Trophoblast cell (in vitro differentiated cells and primary cell): ENCODE results near the gene CXorf58.

Experiments
- DNase-seq, 2 donors: peaks; one replicate each; pipeline ENCODE4 v3.0.0-alpha.2; 2016
- H2AFZ ChIP-seq: 2 replicates; pipeline ENCODE4 v1.6.1; 2013; ENCODE audit warnings: low read length, moderate library complexity, mild to moderate bottlenecking; ENCODE audit not compliant: insufficient read depth, poor library complexity
- H2AK5ac ChIP-seq: 2 replicates; pipeline ENCODE4 v1.6.1; 2013; ENCODE audit warnings: mild to moderate bottlenecking, low read length
- H2BK120ac ChIP-seq: 2 replicates; pipeline ENCODE4 v1.6.1; 2013; ENCODE audit warnings: low read length, mild to moderate bottlenecking, moderate library complexity; ENCODE audit not compliant: insufficient read depth, poor library complexity
- H2BK12ac ChIP-seq: 2 replicates; pipeline ENCODE4 v1.6.1; 2013; ENCODE audit warnings: mild to moderate bottlenecking, low read length, moderate library complexity
- H2BK5ac ChIP-seq: 2 replicates; pipeline ENCODE4 v1.6.1; 2013; ENCODE audit warnings: low read length, low read depth, moderate library complexity, mild to moderate bottlenecking; ENCODE audit not compliant: poor library complexity
- H3K14ac ChIP-seq: 2 replicates; pipeline ENCODE4 v1.6.1; 2013; ENCODE audit warnings: mild to moderate bottlenecking, low read length
- H3K18ac ChIP-seq: 2 replicates; pipeline ENCODE4 v1.6.1; 2013; ENCODE audit warnings: mild to moderate bottlenecking, low read length
- H3K23ac ChIP-seq: 2 replicates; pipeline ENCODE4 v1.6.1; 2013; ENCODE audit warnings: low read length
- H3K27ac ChIP-seq: 2 replicates; pipeline ENCODE4 v1.5.1; 2013; ENCODE audit warnings: low read depth, mild to moderate bottlenecking, inconsistent platforms, low read length, moderate library complexity
- H3K27me3 ChIP-seq: 2 replicates; pipeline ENCODE4 v1.6.1; 2013; ENCODE audit warnings: inconsistent platforms, mild to moderate bottlenecking, low read length, moderate library complexity; ENCODE audit not compliant: insufficient read depth
- H3K36me3 ChIP-seq, 2 experiments: 1 replicate in 1 of 2; 2 replicates in 1 of 2; pipeline ENCODE4 v1.6.1; 2013; ENCODE audit warnings: low read length in 2 of 2, mild to moderate bottlenecking in 2 of 2, moderate library complexity in 1 of 2; ENCODE audit not compliant: insufficient read depth in 2 of 2, control insufficient read depth in 1 of 2
- H3K4ac ChIP-seq: 2 replicates; pipeline ENCODE4 v1.6.1; 2013; ENCODE audit warnings: low read depth, mild to moderate bottlenecking, low read length, moderate library complexity
- H3K4me1 ChIP-seq, 2 experiments: 1 replicate in 1 of 2; 2 replicates in 1 of 2; pipeline ENCODE4 v1.6.1; 2013; ENCODE audit warnings: low read length in 2 of 2, mild to moderate bottlenecking in 2 of 2, moderate library complexity in 1 of 2; ENCODE audit not compliant: insufficient read depth in 2 of 2, control insufficient read depth in 1 of 2
- H3K4me2 ChIP-seq: 2 replicates; pipeline ENCODE4 v1.6.1; 2013; ENCODE audit warnings: inconsistent platforms, mild to moderate bottlenecking, low read length, moderate library complexity
- H3K4me3 ChIP-seq: 2 replicates; pipeline ENCODE4 v1.5.1; 2013; ENCODE audit warnings: mild to moderate bottlenecking, low read depth, low read length, inconsistent platforms
- H3K79me1 ChIP-seq: one replicate; pipeline ENCODE4 v1.6.1; 2013; ENCODE audit warnings: low read length
- H3K79me2 ChIP-seq: 2 replicates; pipeline ENCODE4 v1.6.1; 2013; ENCODE audit warnings: low read length, mild to moderate bottlenecking; ENCODE audit not compliant: control insufficient read depth, insufficient read depth, poor library complexity
- H3K9ac ChIP-seq: 2 replicates; pipeline ENCODE4 v1.6.1; 2013; ENCODE audit warnings: mild to moderate bottlenecking, low read length
- H3K9me3 ChIP-seq: 2 replicates; pipeline ENCODE4 v1.6.1; 2013; ENCODE audit warnings: low read depth, mild to moderate bottlenecking, control low read depth, inconsistent platforms, low read length; ENCODE audit not compliant: insufficient read depth
- H4K12ac ChIP-seq: 2 replicates; pipeline ENCODE4 v1.6.1; 2013; ENCODE audit warnings: low read depth, mild to moderate bottlenecking, low read length, moderate library complexity
- H4K8ac ChIP-seq: 2 replicates; pipeline ENCODE4 v1.6.1; 2013; ENCODE audit warnings: low read depth, mild to moderate bottlenecking, low read length, moderate library complexity
- H4K91ac ChIP-seq: one replicate; pipeline ENCODE4 v1.6.1; 2013; ENCODE audit warnings: low read depth, mild to moderate bottlenecking, low read length, moderate library complexity
- WGBS: extraction: QIAGEN DNeasy Blood & Tissue Kit; methylation state at CpG from one replicate; pipeline ENCODE4 v1.1.7; 2013; ENCODE audit warnings: missing lambda C conversion rate; ENCODE audit not compliant: insufficient read length, insufficient coverage; ENCODE audit errors: extremely low coverage; 5-methylcytosine and 5-hydroxymethylcytosine counted together

CXorf58 gene

GRCh38 chrX:23919706-23920320, 12.0 kb downstream of the CXorf58 start:
- Histone ChIP-seq H3K27ac (no peak overlapping the region), H2BK5ac (no peak overlapping the region), H4K8ac (no peak overlapping the region), H2BK120ac (no peak overlapping the region), H3K23ac (no peak overlapping the region), H3K4me2 (no peak overlapping the region), H3K9ac (no peak overlapping the region), H3K36me3 (no peaks in the 10 kb centered on the region), H3K4me3 (no peak overlapping the region), H3K4ac (no peak overlapping the region), H3K4me1 (no peaks in the 10 kb centered on the region), H3K79me2 (no peaks in the 10 kb centered on the region), H3K79me1 (no peaks in the 10 kb centered on the region), H4K12ac (no peak overlapping the region), H3K14ac (no peak overlapping the region), H2AFZ (no peak overlapping the region), H3K18ac (no peak overlapping the region), H2BK12ac (no peak overlapping the region), H2AK5ac (no peak overlapping the region), H3K27me3 (no peaks in the 10 kb centered on the region), H4K91ac (no peak overlapping the region), H3K9me3 (no peaks in the 10 kb centered on the region)
- no CpG with 5 or more reads among the region's 9 CpGs for WGBS
- no peak for DNase-seq

- no peaks in the 10 kb centered on the region for H3K27me3 ChIP-seq
- DNase-seq = no peak
- WGBS = no CpG with 5 or more reads among the region's 4 CpGs
These were observed 18.2 kb downstream of the CXorf58 start for GRCh38 chrX:23926015-23926414.

GRCh38 chrX:23930894-23931604, 23.2 kb downstream of the CXorf58 start:
- no peaks in the 10 kb centered on the region for H3K4me1 ChIP-seq
- H4K12ac ChIP-seq = no peak overlapping the region
- no peak overlapping the region for H3K14ac ChIP-seq
- WGBS = no CpG with 5 or more reads among the region's 2 CpGs
- H3K4me3 ChIP-seq = no peak overlapping the region
- no peak overlapping the region for H2AK5ac ChIP-seq
- no peak overlapping the region for H3K9ac ChIP-seq
- no peak overlapping the region for H2BK120ac ChIP-seq
- H3K4ac ChIP-seq = no peak overlapping the region
- no peaks in the 10 kb centered on the region for H3K36me3 ChIP-seq
- no peaks in the 10 kb centered on the region for H3K9me3 ChIP-seq
- H3K79me1 ChIP-seq = no peaks in the 10 kb centered on the region
- no peaks in the 10 kb centered on the region for H3K27me3 ChIP-seq
- H3K4me2 ChIP-seq = no peak overlapping the region
- H3K23ac ChIP-seq = no peak overlapping the region
- H3K79me2 ChIP-seq = no peaks in the 10 kb centered on the region
- H3K27ac ChIP-seq = no peak overlapping the region
- no peak overlapping the region for H2BK12ac ChIP-seq
- H4K8ac ChIP-seq = no peak overlapping the region
- no peak overlapping the region for H2AFZ ChIP-seq
- no peak overlapping the region for H3K18ac ChIP-seq
- no peak overlapping the region for H4K91ac ChIP-seq
- no peak overlapping the region for H2BK5ac ChIP-seq
- DNase-seq = peak; percentile 49 to 95

More at GRCh38 chrX:23926015-23926414, 18.2 kb downstream of the CXorf58 start:
- H2BK120ac ChIP-seq = no peak overlapping the region
- H3K4me1 ChIP-seq = no peaks in the 10 kb centered on the region
- H2BK12ac ChIP-seq = no peak overlapping the region
- no peak overlapping the region for H3K23ac ChIP-seq
- no peak overlapping the region for H2AK5ac ChIP-seq
- no peak overlapping the region for H3K27ac ChIP-seq
- no peak overlapping the region for H4K8ac ChIP-seq
- H2BK5ac ChIP-seq = no peak overlapping the region
- H3K18ac ChIP-seq = no peak overlapping the region
- no peaks in the 10 kb centered on the region for H3K79me1 ChIP-seq
- no peak overlapping the region for H3K14ac ChIP-seq
- no peak overlapping the region for H3K9ac ChIP-seq
- H3K9me3 ChIP-seq = no peaks in the 10 kb centered on the region
- H3K36me3 ChIP-seq = no peaks in the 10 kb centered on the region
- H3K79me2 ChIP-seq = no peaks in the 10 kb centered on the region
- no peak overlapping the region for H3K4ac ChIP-seq
- H3K4me3 ChIP-seq = no peak overlapping the region
- H4K12ac ChIP-seq = no peak overlapping the region
- no peak overlapping the region for H4K91ac ChIP-seq
- H3K4me2 ChIP-seq = no peak overlapping the region
- no peak overlapping the region for H2AFZ ChIP-seq

GRCh38 chrX:23932046-23932445, 24.2 kb downstream of the CXorf58 start:
- Histone ChIP-seq H4K91ac (no peak overlapping the region), H3K9me3 (no peaks in the 10 kb centered on the region), H3K27ac (no peak overlapping the region), H3K4me2 (no peak overlapping the region), H3K79me1 (no peaks in the 10 kb centered on the region), H3K36me3 (no peaks in the 10 kb centered on the region), H3K14ac (no peak overlapping the region), H3K23ac (no peak overlapping the region), H3K18ac (no peak overlapping the region), H2BK5ac (no peak overlapping the region), H2BK120ac (no peak overlapping the region), H3K79me2 (no peaks in the 10 kb centered on the region), H3K4me3 (no peak overlapping the region), H3K4me1 (no peaks in the 10 kb centered on the region), H3K4ac (no peak overlapping the region), H2AFZ (no peak overlapping the region), H3K27me3 (no peaks in the 10 kb centered on the region), H2BK12ac (no peak overlapping the region), H3K9ac (no peak overlapping the region), H4K8ac (no peak overlapping the region), H2AK5ac (no peak overlapping the region), H4K12ac (no peak overlapping the region)
- no peak for DNase-seq
- WGBS = no CpG with 5 or more reads among the region's 1 CpG
